Activated CD4-positive, CD25-positive, alpha-beta regulatory T cell treated with anti-CD3 and anti-CD28 coated beads, Interleukin-2, amount 50 U/mL, for 16 hours (primary cell): ENCODE results near the gene PITX3.

Experiments used
- DNase-seq: peaks from one replicate; pipeline ENCODE4 v3.0.0-alpha.2; 2020; ENCODE audit warnings: low read depth, low spot score

PITX3 gene

DNA sequence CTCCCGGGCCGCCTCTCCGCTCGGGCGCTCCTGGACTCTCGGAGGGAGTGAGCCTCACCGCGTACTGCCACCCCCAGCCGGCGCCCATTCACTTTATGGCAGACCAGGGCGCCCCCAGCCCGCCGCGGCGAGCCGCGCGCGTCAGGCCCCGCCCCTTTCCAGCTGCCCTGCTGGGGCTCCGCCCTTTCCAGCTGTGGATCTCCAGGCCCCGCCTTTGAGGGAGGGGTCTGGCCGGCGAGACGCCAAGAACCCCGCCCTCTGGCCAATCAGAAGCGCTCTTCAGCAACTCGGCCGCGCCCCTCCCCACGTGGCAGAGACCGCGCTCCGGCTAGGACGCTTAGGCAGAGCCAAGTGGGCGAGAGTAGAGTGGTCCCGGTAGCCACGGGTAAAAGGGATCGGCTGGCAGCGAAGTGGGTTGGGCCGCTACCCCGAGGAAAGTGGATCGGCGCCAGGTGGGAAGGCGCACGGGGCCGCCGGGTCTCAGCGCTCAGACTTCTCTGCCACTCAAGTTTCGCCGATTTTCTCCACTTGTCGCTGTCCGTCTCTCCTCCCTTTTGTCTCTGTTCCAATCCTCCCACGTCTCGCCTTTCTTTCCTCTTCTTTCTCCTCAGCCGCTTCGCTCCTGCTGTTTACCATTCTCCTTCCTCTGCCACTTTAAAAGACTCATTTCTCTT lies at the start of gene PITX3:
TSS of gene PITX3 (minus strand) at position 69 of the 674 bp plus-strand sequence. CDS start 9,432 bp downstream, outside the sequence.
- DNase-seq, result peak; percentile 75

DNA sequence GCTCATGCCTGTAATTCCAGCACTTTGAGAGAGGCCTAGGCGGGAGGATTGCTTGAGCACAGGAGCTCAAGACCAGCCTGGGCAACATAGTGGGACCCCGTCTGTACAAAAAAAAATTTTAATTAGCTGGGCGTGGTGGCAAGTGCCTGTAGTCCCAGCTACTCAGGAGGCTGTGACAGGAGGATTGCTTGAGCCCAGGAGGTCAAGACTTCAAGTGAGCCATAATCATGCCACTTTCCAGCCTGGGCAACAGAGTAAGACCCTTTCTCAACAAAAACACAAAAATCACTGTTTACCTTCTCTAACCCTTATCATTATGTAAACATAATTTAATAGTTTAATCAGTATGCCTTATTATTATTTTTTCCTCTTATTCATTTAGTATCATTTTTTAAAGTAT lies 48.5 kb upstream of the PITX3 start:
- DNase-seq, result no peak

DNA sequence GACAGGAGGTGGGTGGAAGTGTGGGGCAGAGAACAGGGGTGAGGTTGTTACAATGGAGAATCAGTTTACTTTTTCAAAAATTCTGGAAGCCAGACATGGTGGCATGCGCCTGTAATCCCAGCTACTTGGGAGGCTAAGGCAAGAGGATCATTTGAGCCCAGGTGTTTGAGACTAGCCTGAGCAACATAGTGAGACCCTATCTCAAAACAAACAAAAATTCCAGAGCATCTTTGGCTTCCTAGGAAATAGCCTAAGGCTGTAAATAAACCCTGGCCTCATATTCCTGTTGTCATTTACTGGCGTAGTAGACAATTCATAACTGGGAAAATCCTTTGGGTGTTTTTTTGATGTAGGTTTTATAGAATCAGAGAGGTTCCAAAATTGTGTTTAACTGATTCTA lies 48.0 kb upstream of the PITX3 start:
- no peak for DNase-seq

DNA sequence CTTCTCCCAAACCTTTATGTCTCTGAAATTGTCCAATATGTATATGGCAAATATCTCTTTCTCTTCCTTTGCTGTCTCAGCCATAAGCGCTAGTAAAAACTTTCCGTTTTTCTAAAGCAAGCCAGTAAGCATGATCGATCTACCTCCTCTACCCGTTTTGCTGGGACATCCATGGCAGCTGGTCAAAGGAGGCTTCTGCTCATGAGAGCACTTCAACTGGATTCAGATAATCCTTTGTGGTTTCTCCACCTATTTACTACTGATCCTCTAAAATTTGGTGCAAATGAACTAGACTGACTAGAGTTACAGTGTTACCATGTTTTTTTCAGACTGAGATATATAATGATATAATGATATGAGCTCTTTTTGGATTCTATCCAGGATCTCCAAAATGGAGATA lies 46.7 kb upstream of the PITX3 start:
- no peak for DNase-seq

DNA sequence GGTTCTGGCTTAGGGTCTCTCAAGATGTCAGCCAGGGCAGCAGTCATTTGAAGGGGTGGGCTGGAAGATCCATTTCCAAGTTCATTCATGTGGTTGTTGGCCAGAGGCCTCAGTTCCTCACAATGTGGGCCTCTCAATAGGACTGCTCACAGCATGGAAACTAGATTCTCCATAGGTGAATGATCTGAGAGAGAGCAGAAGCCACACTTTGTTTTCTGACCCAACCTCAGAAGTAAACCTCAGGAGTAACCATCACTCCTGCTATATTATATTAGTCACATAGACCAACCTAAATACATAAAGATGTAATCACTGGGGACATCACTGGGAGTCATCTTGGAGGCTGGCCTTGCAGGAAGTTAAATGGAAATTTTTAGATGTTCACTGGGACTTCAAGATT lies 46.2 kb upstream of the PITX3 start:
- DNase-seq, result no peak

DNA sequence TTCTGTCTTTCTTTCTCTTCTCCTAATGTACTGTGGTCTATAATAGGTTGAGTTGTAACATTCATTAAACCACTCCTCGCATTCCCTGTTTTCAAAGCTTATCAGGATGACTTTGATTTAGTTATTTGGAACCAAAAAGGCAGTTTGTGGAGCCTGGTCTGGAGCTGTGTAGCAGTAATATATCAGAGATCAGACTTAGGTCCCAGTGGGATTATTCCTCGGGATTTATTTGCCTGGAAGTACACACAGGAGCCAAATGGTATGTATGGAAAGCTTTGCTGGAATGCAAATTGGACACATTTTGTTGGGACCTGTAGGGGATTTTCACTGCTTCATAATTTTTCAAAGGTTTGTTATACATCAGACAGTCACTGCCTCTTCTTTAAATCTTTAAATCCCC lies 44.9 kb upstream of the PITX3 start:
- no peak for DNase-seq

DNA sequence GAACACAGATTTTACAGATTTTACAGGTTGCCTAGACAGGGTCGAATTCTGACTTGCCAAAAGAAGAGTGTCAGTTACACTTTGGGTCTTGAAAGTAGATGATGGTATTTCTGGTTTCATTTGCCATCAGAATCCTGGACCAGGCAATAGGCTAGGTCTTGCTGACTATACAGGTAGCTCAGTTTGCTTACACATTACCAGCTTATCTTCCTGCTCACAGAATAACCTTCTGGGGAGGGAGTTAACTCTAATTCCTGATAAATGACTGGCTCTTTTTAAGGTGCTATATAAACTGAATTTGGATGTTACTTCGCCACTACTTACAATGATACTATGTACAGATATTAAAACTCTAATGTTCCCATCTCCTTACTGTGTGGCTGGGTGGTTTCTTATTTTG lies 43.8 kb upstream of the PITX3 start:
- DNase-seq, result no peak

DNA sequence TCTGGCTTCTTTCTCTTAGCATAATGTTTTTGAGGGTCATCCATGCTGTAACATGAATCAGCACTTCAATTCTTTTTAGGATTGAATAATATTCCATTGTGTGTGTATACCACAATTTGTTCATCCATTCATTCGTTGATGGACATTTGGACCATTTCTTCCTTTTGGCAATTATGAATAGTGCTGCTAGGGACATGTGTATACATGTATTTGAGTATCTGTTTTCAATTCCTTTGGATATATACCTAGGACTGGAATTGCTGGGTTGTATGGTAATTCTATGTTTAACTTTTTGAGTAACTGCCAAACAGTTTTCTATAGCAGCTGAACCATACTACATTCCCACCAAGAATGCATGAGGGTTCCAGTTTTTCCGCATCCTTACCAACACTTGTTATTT lies 43.2 kb upstream of the PITX3 start:
- DNase-seq, result no peak

DNA sequence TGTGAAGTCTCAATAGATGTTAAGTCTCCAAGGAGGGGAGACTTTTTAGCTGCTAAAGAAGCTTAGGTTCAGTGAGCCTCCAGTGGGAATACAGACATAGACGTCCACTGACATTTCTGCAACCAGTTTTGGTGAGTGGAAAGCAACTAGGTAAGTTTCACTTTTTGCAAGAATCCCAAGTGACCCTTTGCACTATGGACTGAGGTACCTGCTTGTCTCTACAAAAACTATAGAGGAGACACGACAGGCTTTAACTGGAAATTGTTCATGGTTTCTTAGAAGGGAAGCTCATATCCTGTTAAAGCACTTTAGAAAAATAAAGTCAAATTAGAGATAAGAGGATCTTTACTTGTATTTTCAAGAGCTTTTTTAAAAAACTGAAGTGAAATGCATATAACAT lies 42.6 kb upstream of the PITX3 start:
- DNase-seq, result no peak

DNA sequence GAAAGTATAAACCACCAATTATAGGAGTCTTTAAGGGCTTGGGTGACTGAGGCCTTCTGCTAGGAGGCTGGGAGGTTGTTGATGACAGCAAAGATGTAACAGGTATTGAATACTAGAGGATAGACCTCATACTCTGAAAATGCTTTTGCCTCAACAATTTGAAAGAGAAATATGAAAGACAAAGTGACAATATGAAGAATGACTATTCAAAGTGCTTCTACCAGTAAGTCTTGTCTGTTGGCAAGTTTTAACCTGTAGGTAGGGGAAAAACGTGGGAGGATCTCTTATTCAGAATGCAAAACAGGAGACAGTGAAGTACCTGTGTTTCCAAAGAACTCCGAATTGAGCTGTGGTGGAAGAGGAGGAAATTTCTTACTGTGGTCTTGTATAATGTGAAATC lies 42.2 kb upstream of the PITX3 start:
- no peak for DNase-seq

DNA sequence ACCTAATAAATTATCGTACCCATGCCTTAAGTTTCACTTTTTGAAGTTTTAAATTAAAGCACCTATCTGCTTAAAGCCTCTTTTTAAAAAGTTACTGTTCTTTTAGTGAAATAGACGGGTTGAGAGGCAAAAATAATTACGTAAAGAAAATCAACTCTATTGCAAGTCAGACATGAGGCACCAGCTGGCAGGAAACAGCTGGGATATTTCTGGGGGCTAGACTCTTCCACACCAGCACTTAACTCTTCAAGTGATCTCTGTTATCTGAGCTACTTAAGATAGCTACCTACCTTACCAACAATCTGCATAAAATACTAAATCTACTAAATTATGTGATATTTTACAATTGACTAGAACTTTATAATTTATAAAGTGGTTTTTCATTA lies 39.8 kb upstream of the PITX3 start:
- no peak for DNase-seq

DNA sequence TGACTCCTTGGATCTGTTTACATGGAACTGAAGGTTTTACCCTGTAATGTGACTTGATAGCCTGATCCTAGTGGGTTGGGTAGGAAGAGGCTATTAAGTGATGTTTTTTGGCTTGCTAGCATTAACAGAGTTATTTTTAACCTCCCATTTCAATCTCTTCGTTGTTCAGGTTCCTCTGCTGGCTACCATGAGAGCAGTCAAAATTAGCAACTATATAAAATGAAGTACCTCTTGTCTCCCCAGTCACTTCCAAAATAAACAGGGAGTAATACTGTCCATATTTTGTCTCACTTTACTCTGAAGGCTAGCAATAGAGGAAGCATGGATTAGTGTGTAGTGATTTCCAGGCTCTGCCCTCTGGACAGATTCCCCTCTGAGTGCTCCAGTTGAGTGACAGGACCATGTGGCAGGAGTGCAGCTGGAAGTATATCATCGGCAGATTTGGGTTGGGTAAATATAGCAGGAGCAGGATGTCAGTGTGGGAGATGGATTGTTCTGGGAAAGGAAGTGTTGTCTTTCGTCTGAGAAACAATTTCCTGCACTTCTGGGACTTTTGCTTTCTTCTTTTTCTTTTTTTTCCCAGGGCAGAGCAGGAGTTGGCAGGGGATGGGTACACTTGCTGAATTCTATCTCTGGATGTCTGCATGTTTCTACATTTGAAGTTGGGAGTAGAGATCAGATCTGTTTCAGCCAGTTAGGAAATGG lies 39.2 kb upstream of the PITX3 start:
- no peak for DNase-seq

DNA sequence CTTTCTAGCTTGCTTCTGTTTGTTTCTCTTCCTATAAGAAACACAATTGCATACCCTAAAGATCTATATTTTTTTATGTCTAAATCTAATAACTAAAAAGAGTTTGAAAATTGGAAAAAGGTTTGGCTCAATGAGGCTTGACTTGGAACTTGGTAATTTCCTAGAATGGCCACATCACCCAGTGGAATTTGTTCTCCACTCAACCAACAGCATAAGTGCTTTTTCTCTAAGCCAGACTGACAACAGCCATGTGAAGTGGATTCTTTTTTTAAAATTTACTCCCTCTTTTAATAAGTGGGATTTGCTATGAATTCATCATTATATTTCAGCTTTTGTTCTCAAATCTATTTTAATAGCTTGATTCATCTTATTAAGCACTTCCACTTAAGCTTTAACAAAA lies 37.8 kb upstream of the PITX3 start:
- no peak for DNase-seq

DNA sequence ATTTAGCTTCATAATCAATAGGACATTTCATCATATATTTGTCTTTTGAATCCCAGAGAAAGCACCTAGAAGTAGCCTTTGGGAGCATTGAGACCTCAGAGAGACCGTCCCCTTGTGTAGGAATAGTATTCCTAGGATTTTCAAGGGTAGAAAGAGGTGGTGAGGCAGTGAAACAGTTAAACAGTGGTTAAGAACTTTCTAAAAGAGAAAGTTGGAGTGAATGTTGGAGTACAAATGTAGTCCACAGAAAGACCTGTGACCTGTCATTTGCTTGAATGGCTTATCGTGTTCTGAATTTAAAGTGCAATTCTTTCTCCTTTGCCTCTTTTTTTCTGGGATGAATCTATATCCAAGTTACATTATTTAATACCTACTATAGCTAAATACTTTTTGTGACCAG lies 34.0 kb upstream of the PITX3 start:
- DNase-seq, result no peak

DNA sequence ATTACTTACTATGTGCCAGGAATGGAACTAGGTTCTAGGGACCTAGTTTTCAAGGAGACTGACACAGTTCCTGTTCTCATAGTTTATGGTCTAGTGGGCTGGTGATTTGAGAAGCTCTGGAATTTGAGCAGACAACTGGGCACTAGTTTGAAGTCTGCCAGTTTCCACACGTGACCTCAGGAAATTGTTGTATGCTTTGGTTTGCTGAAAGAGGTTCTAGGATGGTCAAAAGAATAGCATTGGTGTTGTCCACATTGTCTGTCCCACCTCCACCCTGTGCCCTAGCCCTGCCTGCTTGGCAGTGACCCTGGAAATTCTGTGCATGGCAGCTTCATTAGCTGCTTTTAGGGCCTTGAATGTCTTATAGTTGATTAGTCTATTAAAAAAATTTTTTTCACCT lies 32.8 kb upstream of the PITX3 start:
- no peak for DNase-seq

DNA sequence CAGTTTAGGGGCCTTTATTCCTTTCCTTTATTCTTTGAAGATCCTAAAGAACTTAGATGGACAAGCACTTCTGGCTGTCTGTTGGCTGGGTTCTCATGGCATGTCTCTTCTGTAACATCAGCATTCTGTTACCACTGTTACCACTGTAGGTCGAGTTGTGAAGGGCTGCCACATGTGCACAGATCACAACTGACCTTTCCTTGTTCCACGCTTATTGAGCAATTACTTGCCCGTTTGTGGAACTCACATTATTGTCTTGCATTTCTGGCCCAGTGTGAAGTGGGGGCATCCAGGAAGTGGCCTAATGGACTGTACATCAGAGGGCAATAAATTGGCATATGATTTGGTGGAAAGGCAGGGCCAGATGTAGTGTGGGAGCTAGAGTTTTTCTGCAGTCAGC lies 27.7 kb upstream of the PITX3 start:
- DNase-seq, result no peak

DNA sequence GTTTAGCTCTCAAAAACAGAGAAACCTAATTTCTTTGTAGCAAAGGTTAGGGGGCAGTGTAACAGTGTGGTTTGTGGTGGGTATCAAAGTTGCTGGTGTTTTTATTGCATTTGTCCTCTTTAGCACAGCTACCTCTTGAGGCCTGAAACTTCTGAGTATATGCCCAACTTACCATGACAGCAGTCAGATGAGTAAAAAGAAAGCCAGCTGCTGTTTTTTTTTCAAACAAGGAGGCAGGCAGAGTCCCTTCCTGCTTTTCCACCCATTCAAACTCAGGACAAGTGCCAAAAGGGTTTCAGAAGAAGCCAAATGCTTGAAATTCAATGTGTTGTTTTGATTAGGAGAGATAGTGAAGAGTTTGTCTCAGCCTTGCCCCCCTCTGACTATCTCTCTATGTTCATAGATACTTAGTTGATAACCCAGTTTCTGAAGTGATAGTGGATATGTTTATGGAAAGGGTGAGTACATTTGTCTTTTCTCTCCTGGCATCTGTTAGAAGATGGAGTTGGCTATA lies 27.1 kb upstream of the PITX3 start:
- DNase-seq, result no peak

DNA sequence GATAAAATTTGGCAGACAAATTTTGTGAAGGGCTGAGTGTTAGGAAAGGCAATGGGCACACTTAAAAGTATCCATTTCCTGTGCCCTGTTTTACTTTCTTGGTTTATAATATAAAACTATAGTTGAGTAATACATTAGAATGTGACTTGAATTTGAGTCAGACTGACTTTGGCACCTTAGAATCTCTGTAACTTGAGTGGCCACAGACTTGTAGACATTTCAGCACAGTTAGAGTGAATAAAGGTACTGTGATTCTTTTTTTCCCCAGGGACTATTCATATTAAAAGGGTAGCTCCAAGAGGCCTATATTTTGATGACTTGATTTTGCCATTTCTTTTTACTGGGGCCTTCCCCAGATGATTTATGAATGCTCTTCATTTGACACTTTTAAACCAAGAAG lies 26.4 kb upstream of the PITX3 start:
- no peak for DNase-seq

DNA sequence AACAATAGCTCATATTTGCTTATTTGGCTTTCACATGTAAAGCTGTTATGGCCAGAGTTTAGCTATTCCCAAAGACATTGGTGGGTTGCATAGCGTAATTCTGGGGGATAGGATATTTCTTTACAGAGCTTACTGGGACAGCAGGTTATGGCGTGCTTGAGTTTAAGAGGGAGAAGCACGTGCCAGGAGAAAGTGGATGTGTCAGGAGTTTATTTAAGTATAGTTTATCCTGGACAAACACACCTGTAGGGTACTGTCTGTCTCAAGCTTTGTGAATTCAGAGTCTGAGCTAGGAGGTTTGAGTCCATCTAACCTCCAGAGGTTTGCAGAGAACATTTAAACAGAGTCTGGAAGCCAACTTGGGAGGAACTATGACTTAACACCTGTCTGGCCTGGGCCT lies 25.4 kb upstream of the PITX3 start:
- no peak for DNase-seq

DNA sequence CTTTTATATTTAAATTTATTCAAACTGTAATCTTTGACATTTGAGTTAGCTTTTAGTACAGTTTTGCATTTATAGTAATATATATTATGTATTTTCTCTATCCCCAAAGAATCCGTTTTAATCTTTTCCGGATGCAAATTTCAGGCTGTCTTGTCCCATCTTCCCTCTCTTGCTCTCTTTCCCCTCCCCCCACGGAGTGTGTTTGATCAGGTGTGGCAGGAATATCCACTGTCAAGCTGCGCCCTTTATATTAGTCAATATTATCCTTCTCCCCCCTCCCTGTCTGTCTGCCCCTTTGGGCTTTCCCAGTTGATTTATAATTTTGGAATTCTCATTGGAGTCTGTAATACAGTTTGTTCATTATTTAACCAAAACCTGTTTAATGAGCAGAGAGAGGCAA lies 23.1 kb upstream of the PITX3 start:
- no peak for DNase-seq

DNA sequence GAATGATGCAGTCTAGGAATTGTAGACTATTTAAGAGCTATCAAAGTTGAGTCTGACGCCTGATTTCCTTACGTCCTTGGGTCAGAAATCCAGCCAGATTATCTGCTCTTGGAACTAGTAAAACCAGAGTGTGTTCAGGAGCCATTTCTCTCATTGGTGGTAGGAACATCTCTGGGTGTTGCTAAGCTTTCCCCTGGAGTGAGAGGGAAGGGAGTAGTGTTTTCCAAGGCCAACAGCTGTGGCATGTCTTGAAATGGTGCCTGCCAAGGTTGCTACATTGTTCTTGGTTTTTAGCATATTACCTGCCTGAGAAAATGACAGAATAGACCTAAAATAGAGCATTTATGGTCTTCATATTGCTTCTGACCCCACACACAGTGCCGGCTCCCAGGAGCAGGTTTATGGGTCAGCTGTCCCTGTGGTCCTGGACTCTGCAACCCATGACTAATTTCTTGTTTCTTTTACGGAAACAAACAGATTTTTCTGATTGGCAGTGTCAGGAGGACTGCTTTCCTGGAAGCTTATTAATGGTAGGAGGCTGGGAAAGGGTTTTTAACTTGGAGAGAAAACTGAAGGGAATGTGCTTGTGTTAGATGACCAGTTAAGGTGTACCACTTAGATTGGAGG lies 21.5 kb upstream of the PITX3 start:
- DNase-seq, result no peak

DNA sequence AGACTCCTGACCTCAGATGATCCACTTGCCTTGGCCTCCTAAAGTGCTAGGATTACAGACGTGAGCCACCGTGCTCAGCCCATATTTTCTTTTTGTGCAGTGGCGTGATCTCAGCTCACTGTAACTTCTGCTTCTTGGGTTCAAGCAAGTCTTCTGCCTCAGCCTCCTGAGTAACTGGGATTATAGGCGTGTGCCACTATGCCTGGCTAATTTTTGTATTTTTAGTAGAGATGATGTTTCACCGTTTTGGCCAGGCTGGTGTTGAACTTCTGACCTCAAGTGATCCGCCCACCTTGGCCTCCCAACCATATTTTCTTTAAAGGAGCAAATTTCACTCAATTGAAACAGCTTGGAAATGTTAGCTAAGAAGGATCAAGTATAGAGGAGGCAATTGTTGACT lies 20.5 kb upstream of the PITX3 start:
- no peak for DNase-seq

DNA sequence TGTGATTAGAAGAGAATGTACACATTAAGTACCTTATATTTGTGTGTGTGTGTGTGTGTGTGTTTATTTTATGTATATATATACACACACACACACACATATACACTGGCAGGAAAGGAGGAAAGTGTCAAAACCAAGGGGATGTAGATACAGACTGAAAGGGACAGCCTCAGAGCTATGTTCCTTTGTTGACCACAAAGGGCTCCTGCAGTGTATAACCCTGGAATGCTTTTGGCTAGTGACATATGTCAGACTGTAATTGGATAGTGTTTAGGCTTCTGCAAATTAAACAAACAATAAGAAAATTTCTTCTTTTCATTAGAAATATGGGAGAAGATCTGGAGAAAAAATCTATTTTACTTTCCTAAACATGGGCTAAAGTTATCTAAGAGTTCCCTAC lies 19.9 kb upstream of the PITX3 start:
- DNase-seq, result no peak
